K562 (cell line): ENCODE results near the gene HOXC12. TPM values are rescaled to one million over a fixed set of nuclear protein-coding genes. Genes with fewer than 3 reads are reported as not detected.

Experiments used
- CLOCK ChIP-seq: fragments of 250-450 bp; sonication (Bioruptor Pico); IDR thresholded peaks from 2 replicates; pipeline ENCODE4 v1.4.0; 2020; ENCODE audit warnings: mild to moderate bottlenecking, moderate library complexity, borderline replicate concordance
- MAX ChIP-seq: sonication (generic); formaldehyde crosslinking; IDR thresholded peaks from 2 replicates; pipeline ENCODE4 v1.9.0; 2022; ENCODE audit warnings: mild to moderate bottlenecking, missing genetic modification reagents
- MIER1 ChIP-seq: fragments of 450-650 bp; IDR thresholded peaks from 2 replicates; pipeline ENCODE4 v1.6.1; 2016; ENCODE audit warnings: antibody characterized with exemption, mild to moderate bottlenecking, low read depth
- PCBP1 ChIP-seq: fragments of 200-400 bp; formaldehyde crosslinking; IDR thresholded peaks from 2 replicates; pipeline ENCODE4 v1.6.1; 2018; ENCODE audit warnings: mild to moderate bottlenecking, low read depth, low read length; ENCODE audit not compliant: poor library complexity, severe bottlenecking
- PTBP1 ChIP-seq: fragments of 200-400 bp; formaldehyde crosslinking; IDR thresholded peaks from 2 replicates; pipeline ENCODE4 v1.6.1; 2017; ENCODE audit warnings: low read depth, low read length
- polyA plus RNA-seq, 8 experiments: library from polyadenylated mRNA; depleted of rRNA in 4 of 8; stranded (reverse) in 5 of 8; unstranded in 3 of 8; fragments of >200 nt; fragmentation: Nextera tagmentation in 2 of 8; fragmentation: Illumina TruSeq in 1 of 8; extraction: Ambion mirVana in 2 of 8; extraction: Trizol in 1 of 8; gene quantifications; 2 replicates each; pipeline versions ENCODE4 v1.2.1 to v1.2.3, GENCODE V29; 2011 to 2014; ENCODE audit warnings: inconsistent platforms in 1 of 8, missing spikeins in 1 of 8
- total RNA-seq, 7 experiments: library from RNA; depleted of rRNA in 6 of 7; stranded (reverse); fragments of >200 nt in 6 of 7; fragmentation: Illumina TruSeq in 2 of 7; extraction: Trizol in 2 of 7; gene quantifications; 2 replicates each; pipeline versions ENCODE4 v1.2.1 to v1.2.3, GENCODE V29; 2011 to 2021; ENCODE audit warnings: low replicate concordance in 1 of 7

HOXC12 gene
- total and polyA plus RNA-seq, 9 of the 15 experiments (the other 6 are each of a cell fraction or from before 2014, with no cell fraction given): 0.04 to 0.36 (median 0.11) TPM; not detected in 1

- TF ChIP-seq CLOCK (CRISPR knock-in tag): no peak
- no peak for TF ChIP-seq MIER1
- no peak for TF ChIP-seq PTBP1
- TF ChIP-seq MAX (CRISPR knock-in tag): no peak
- no peak for TF ChIP-seq PCBP1
These were observed 13.8 kb downstream of the HOXC12 start (continued) for GRCh38 chr12:53968214-53969127.
